ENCODE results near the gene TBCC.
A peak's percentile ranks its signal among the peaks of the same experiment; 100 is the strongest.
"Not testable (repeated sequence)": the region's sequence is repeated elsewhere in the genome, so short reads cannot be mapped to it uniquely, and the experiment has no call there.

The TBCC gene

GRCh38 chr6:42769836-42770235 lies 23.9 kb upstream of the TBCC start:
- DNase-seq = no peak

DNA sequence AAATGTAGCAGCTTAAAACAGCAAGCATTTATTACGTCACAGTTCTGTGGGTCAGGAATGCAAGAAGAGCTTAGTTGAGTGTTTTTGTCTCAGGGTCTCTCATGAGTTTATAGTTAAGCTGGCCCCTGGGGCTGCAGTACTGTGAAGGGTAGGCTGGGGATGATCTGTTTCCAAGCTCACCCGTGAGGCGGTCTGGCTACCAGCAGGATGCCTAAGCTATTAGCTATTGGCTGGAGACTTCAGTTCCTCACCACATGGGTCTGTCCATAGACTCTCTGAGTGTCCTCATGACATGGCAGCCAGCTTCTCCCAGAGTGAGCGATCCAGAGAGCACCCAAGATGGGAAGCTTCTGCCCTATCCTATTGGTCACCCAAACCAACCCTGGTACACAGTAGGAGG lies 23.1 kb upstream of the TBCC start:
- no peak for DNase-seq

GRCh38 chr6:42766163-42766670 lies 20.3 kb upstream of the TBCC start:
- DNase-seq = no peak

GRCh38 chr6:42764911-42765648 lies 19.2 kb upstream of the TBCC start:
- DNase-seq = no peak

- DNase-seq = no peak
Observed at GRCh38 chr6:42762950-42763349, 17.0 kb upstream of the TBCC start.

DNA sequence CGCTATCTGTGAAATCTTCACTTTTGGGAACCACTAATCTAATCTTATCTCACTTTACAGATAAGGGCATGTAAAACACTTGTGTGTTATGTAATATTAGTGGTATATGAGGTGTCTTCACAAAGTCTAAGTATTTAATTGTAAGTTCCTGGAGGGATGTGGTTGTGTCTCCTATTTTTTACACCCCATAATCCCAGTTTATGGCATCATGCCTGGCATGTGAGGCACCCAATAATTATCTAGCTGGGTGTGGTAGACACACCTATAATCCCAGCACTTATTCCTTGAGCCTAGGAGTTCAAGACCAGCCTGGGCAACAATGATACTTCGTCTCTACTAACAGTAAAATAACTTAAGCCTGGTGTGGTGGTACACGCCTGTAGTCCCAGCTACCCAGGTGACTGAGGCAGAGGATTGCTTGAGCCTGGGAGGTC lies 16.5 kb upstream of the TBCC start:
- DNase-seq = no peak

DNA sequence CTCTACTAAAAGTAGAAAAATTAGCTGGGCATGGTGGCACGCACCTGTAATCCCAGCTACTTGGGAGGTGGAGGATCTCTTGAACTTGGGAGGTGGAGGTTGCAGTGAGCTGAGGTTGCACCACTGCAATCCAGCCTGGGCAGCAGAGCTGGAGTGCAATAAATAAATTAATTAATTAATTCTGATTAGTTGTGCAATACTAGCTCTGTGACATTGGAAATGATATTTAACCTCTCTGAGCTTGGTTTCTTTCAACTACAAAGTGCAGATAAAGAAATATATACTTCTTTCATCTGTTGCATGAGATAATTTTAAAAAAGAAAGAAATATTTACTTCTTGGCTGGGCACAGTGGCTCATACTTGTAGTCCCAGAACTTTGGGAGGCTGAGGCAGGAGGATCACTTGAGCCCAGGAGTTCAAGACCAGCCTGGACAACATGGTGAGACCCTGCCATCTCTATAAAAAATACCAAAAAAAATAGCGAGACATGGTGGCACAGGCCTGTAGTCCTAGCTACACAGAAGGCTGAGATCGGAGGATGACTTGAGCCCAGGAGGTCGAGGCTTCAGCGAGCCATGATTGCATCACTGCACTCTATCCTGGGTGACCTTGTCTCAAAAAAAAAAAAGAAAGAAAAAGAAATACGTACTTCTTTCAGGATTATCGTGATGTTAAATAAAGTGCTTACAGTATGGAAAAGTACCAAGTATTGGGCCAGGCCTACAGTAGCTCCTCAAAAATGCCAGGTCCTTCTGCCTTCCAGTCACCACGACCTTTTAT lies 15.6 kb upstream of the TBCC start:
- no peak for DNase-seq

DNA sequence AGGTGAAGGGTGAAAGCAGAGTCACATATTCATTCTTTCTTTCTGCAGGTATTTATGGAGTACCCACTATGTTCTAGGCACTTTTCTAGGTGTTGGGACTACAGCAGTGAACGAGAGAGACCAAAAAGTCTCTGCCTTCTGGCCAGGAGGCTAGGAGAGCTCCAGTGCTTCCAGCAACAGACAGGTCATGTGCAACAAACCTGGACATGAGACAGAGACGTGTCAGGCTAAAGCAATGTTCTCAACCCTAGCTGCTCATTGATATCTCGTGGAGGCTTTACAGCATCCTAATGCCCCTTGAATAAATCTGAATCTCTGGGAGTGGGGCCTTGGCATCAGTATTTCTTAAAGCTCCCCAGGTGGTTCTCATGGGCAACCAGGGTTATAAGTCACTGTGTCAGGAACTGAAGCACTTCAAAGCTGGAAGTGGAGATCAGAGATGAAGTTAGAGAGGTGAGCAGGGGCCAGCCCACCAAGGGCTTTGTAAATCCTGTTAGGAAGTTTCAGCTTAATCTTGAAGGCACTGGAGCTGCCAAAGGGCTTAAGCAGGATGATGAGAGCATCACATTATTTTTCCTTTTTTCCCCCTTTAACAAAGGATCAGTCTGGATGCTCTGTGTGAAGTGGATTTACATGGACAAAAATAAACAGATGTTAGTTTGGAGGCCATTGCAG lies 13.0 kb upstream of the TBCC start:
- no peak for DNase-seq

- DNase-seq = no peak
Observed at GRCh38 chr6:42756722-42757121, 10.8 kb upstream of the TBCC start.

DNA sequence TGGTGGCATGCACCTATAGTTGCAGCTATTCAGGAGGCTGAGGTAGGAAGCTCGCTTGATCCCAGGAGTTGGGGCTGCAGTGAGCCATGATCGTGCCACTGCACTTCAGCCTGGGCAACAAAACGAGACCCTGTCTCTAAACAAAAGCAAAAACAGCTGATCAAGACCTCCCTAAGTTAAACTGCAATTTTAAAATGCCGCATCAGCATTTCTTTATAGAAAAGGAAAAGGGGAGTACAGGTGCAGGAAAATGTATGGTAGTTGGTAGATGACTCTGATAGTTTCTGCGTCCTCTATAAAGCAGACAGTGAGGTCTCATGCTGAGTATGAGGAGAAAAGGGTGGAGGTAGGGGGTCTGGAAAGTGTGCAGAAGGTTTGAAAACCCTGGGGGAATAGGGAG lies 8.9 kb upstream of the TBCC start:
- DNase-seq = no peak

GRCh38 chr6:42751055-42751454 lies 5.2 kb upstream of the TBCC start:
- no peak for DNase-seq

DNA sequence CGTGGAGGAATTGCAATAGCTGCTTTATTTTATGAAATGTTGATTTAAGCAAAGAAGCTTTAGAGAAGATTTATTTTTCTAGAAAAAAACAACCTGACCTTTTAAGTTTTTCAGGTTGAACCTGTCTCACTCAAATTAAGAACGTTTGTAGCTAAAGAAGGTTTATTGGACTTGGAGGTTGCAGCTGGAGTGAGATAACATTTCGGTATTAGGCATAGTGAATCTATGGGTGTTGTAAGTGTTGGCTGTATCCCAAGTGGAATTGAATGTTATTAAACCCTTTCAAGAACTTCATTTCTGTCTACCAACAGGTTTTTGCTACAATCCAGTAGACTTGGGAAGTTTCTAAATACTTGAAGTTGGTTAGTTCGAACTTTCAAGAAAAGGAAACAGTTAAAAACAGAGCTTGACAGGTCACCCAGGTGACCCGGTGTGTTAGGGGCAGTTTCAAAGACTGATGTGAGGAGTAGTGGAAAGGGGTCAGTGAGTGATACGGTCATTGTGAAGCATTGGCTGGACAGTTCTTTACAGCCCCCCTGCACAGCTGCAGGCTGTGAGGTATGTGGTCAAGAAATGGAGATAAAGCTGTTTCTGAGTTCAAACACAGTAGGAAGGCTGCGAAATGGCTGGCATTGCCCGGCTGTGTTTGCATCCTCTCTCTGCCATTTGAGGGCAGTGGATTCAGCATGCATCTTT lies 2.4 kb upstream of the TBCC start:
- no peak for DNase-seq

- peak; percentile 79 to 85 for DNase-seq
Observed at GRCh38 chr6:42746463-42747391, 824 bp upstream of the TBCC start.

- DNase-seq = peak; percentile 34 to 38
Observed at GRCh38 chr6:42745083-42745639, 742 bp downstream of the TBCC start.

GRCh38 chr6:42744351-42744893 lies 1.5 kb downstream of the TBCC start:
- DNase-seq = no peak

DNA sequence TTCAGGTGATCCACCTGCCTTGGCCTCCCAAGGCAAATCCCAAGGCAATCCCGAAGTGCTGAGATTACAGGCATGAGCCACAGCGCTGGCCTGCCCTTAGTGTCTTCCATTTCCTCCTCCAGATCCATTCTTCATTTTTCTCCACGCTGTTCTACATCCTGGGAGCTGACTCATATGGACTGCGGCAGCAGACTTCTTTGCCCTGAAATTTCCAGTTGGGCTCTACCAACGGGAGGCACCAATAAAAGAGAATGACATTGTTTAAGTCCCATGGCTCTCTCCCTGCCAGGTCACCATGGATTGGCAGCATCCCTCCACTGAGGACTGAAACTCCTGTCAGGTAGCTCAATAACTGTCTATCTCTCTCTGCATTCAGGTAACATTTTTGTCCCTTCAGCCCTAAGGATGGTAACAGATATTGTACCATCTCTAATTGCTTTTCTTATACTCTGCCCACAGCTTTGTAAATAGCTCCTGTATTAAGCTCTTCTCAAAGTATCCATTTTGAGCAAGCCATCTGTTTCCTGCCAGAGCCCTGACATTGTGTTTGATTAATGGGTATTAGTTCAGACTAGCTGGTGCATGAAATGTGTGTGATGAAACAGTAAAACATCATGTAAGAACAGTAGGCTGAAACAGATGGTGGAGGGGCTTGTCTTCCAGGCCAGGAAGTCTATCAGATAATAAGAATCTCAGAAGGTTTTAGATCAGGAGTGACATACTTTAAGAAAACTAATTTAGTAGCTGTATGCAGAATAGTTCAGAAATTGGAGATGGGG lies 3.6 kb downstream of the TBCC start:
- no peak for DNase-seq

- no peak for DNase-seq
Observed at GRCh38 chr6:42740725-42741124, 5.2 kb downstream of the TBCC start.

DNA sequence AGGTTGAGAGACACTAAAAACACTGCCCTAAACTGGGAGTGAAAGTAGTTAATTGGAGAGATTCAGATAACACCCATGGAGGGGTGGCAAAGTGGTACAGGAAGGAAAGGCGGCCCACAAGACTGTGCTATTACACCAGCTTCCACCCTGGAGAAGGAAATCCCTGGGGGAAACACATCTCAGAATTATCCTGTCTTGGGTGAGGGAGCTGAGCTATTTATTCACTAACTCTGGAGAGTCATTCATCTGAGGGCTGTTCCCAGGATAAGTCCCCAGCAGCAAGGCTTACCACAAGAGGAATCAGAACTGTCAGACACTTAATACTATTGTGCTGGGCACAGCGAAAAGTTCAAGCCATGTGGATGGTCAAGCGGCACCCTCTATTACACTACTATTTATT lies 9.9 kb downstream of the TBCC start:
- no peak for DNase-seq

DNA sequence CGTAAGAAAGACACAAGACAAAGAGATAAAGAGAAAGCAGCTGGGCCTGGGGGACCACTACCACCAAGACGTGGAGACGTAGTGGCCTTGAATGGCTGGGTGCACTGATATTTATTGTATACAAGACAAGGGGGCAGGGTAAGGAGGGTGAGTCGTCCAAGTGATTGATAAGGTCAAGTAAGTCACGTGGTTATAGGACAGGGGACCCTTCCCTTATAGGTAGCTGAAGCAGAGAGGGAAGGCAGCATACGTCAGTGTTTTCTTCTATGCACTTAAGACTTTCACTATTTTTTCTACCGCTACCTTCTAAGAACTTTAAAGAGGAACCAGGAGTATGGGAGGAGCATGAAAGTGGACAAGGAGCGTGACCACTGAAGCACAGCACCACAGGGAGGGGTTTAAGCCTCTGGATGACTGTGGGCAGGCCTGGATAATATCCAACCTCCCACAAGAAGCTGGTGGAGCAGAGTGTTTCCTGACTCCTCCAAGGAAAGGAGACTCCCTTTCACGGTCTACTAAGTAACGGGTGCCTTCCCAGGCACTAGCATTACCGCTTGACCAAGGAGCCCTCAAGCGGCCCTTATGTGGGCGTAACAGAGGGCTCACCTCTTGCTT lies 11.9 kb downstream of the TBCC start:
- not testable (repeated sequence) for DNase-seq

- DNase-seq = no peak
Observed at GRCh38 chr6:42729731-42730130, 16.2 kb downstream of the TBCC start.
